ENCODE results near the gene NAGPA. TPM values are rescaled to one million over a fixed set of nuclear protein-coding genes. Genes with fewer than 3 reads are reported as not detected.
"Not testable (repeated sequence)": the region's sequence is repeated elsewhere in the genome, so short reads cannot be mapped to it uniquely, and the experiment has no call there.

Gene NAGPA
- total and polyA plus RNA-seq, 2 of the 8 experiments (the other 6 are each of a cell fraction or from before 2014, with no cell fraction given), result 10.1 to 13.2 TPM

DNA sequence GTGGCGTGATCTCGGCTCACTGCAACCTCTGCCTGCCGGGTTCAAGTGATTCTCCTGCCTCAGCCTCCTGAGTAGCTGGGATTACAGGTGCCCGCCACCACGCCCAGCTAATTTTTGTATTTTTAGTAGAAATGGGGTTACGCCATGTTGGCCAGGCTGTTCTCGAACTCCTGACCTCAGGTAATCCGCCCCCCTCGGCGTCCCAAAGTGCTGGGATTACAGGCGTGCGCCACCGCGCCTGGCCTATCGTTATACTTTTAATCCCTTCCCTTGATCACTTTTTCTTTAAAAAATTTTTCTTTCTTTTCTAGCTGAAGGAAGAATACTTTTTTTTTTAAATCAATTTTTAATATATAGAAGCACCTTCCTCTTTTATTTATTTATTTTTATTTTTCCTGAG is 40.0 kb upstream of the NAGPA start:
- not testable (repeated sequence) for H2BK12ac ChIP-seq (ENCODE audit: low read depth, low read length); H3K18ac ChIP-seq (ENCODE audit: extremely low read depth, low read length); H3K27ac ChIP-seq (ENCODE audit: low read depth, low read length); H2AFZ ChIP-seq (ENCODE audit: low read length); H3K23me2 ChIP-seq (ENCODE audit: low read depth, low read length); H2AK5ac ChIP-seq (ENCODE audit: low read depth, low read length); H2BK120ac ChIP-seq (replicated peaks; ENCODE audit: low read depth, low read length); H3K56ac ChIP-seq (replicated peaks; ENCODE audit: insufficient read length, low read depth, low read length); H2BK15ac ChIP-seq (ENCODE audit: low read length); H4K5ac ChIP-seq (ENCODE audit: insufficient read length, low read depth, low read length); H4K8ac ChIP-seq (ENCODE audit: extremely low read depth, insufficient read depth, low read length); H3K79me1 ChIP-seq (ENCODE audit: low read depth, low read length); H3K4ac ChIP-seq (replicated peaks; ENCODE audit: insufficient read length, low read depth, low read length); H3K23ac ChIP-seq (ENCODE audit: insufficient read length); H3K14ac ChIP-seq (ENCODE audit: insufficient read length); H3K4me3 ChIP-seq (ENCODE audit: extremely low read depth in 1 of 4, insufficient read depth in 2 of 4, low read depth in 3 of 4, low read length in 4 of 4); H3K27me3 ChIP-seq (replicated peaks in 1 of 4; ENCODE audit: control insufficient read depth in 3 of 4, extremely low read depth in 1 of 4, insufficient read depth in 3 of 4, low read length in 3 of 4); H4K91ac ChIP-seq (replicated peaks; ENCODE audit: insufficient read length, low read length); FAIRE-seq; H3K4me2 ChIP-seq (ENCODE audit: insufficient read depth in 1 of 2, low read depth in 2 of 2, low read length in 2 of 2); H3K9ac ChIP-seq (replicated peaks in 1 of 4; ENCODE audit: extremely low read depth in 1 of 4, low read depth in 3 of 4, low read length in 3 of 4); H3K4me1 ChIP-seq (replicated peaks in 1 of 4; ENCODE audit: control insufficient read depth in 3 of 4, insufficient read depth in 4 of 4, low read length in 3 of 4); H4K20me1 ChIP-seq (replicated peaks in 1 of 2; ENCODE audit: control insufficient read depth in 1 of 2, insufficient read depth in 2 of 2, low read length in 2 of 2); H3K9me3 ChIP-seq (ENCODE audit: insufficient read depth in 2 of 2, low read depth in 1 of 2, low read length in 1 of 2); DNase-seq (ENCODE audit: low read depth in 1 of 2, low spot score in 2 of 2); H2BK5ac ChIP-seq (ENCODE audit: low read depth, low read length); H2BK20ac ChIP-seq (ENCODE audit: low read length)
- peaks cover 0 to 27% (median 14%) of the 10 kb centered on the region in 4 experiments; a peak in 7 of 8 replicates for H3K36me3 ChIP-seq (ENCODE audit: control insufficient read depth in 2 of 4, insufficient read depth in 4 of 4, low read length in 3 of 4)
- ChIA-PET CTCF (ENCODE audit: partially characterized antibody) (interaction anchor here (0.6 to 27.9 kb wide), 4 partner anchors 8 to 21 kb away, joined by 3 to 625 read pairs (median 4); partner anchors contain the start of gene C16orf89), POLR2A (ENCODE audit: partially characterized antibody) (interaction anchor here (0.6 to 2.7 kb wide), 2 partner anchors 15 to 667 kb away, joined by 3 to 17 read pairs; no protein-coding TSS in a partner anchor)
- 88% methylated on average over 15 of the region's 15 CpGs; no CpG with 5 or more reads in 1 of the 2 experiments for WGBS, 2 experiments (ENCODE audit: extremely low coverage in 1 of 2, insufficient coverage in 1 of 2, insufficient read length in 1 of 2, insufficient replicate concordance in 2 of 2, low coverage in 1 of 2, low lambda C conversion rate in 2 of 2, missing lambda C conversion rate in 1 of 2)
- H3K79me2 ChIP-seq (ENCODE audit: control insufficient read depth in 1 of 2, insufficient read depth in 2 of 2, low read length in 2 of 2), result peaks cover 7 to 22% of the 10 kb centered on the region in 2 experiments

Measured in H1 (cell line).